ENCODE results near the gene NTNG2.

DNA sequence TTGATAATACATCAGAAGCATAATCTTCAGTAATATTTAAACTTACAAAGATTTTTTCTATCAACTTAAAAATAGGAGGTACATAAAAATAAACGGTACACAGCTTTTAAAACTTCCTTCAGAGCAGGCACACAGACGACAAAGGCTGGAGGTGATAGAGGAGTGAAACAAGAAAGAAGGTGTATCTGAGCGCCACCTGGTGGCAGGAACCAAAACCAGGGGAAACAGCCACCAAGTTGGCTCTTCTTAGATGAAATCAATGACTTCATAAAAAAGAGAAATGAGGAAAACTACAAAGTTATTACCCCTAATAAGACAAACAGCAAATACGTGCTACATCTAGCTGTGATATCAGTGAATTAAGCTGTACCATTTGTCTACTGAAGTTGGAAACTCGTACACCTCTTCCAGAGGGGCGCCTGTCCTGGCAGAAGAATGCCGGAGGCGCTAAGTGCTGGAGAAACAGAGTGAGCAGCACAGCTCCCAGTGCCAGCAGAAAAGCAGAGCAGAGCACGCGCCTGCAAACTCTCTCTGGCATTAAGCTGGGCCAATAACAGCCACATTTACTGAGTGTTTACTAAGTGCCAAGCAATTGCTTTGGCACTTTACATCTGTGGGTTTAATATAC, 107.0 kb downstream of the NTNG2 start:
- TF ChIP-seq FOXP2 (optimal IDR thresholded peaks at IDR 0.05; ENCODE audit: borderline replicate concordance, extremely low read depth, extremely low read length, insufficient read depth) = no peak
- TF ChIP-seq, protein P1, sequence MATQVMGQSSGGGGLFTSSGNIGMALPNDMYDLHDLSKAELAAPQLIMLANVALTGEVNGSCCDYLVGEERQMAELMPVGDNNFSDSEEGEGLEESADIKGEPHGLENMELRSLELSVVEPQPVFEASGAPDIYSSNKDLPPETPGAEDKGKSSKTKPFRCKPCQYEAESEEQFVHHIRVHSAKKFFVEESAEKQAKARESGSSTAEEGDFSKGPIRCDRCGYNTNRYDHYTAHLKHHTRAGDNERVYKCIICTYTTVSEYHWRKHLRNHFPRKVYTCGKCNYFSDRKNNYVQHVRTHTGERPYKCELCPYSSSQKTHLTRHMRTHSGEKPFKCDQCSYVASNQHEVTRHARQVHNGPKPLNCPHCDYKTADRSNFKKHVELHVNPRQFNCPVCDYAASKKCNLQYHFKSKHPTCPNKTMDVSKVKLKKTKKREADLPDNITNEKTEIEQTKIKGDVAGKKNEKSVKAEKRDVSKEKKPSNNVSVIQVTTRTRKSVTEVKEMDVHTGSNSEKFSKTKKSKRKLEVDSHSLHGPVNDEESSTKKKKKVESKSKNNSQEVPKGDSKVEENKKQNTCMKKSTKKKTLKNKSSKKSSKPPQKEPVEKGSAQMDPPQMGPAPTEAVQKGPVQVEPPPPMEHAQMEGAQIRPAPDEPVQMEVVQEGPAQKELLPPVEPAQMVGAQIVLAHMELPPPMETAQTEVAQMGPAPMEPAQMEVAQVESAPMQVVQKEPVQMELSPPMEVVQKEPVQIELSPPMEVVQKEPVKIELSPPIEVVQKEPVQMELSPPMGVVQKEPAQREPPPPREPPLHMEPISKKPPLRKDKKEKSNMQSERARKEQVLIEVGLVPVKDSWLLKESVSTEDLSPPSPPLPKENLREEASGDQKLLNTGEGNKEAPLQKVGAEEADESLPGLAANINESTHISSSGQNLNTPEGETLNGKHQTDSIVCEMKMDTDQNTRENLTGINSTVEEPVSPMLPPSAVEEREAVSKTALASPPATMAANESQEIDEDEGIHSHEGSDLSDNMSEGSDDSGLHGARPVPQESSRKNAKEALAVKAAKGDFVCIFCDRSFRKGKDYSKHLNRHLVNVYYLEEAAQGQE (IDR thresholded peaks at IDR 0.05; ENCODE audit: insufficient read depth in 1 of 2, low read depth in 2 of 2, low read length in 2 of 2) = no peak
